Endothelial cell of umbilical vein (primary cell): ENCODE measurements around the gene AS3MT. TPM values are rescaled to one million over a fixed set of nuclear protein-coding genes. Genes with fewer than 3 reads are reported as not detected.

Experiments
- BruUV-seq: library from RNA; stranded (reverse); fragments of 400-500 nt; replicated peaks from 2 replicates; lab custom pipeline; 2021; lab: Mats Ljungman, UMichigan
- CTCF ChIA-PET: fragments of 300-600, 350-600 bp; sonication (Branson Sonifier 250); formaldehyde crosslinking; loops from one replicate; lab custom pipeline; 2021; ENCODE audit warnings: antibody characterized with exemption, inconsistent platforms; lab: Charles Lee
- POLR2A ChIA-PET: fragments of 300-600, 350-600 bp; sonication (Branson Sonifier 250); formaldehyde crosslinking; loops from one replicate; lab custom pipeline; 2021; ENCODE audit warnings: antibody characterized with exemption, inconsistent platforms; lab: Charles Lee
- DNase-seq: peaks from one replicate; pipeline ENCODE4 v3.0.0-alpha.2; 2011; ENCODE audit warnings: low read depth, low spot score
- FAIRE-seq: peaks from 2 replicates; lab custom pipeline; 2011; peaks lifted over from hg19 to GRCh38; lab: Jason Lieb, UNC
- H2AFZ ChIP-seq: 2 replicates; pipeline ENCODE4 v1.6.0; 2012; ENCODE audit warnings: low read depth, low read length, control low read depth, inconsistent platforms
- H3K27ac ChIP-seq: 2 replicates; pipeline ENCODE4 v1.5.1; 2011; ENCODE audit warnings: low read depth, mild to moderate bottlenecking, control low read depth, low read length, moderate library complexity; ENCODE audit not compliant: insufficient read depth
- H3K27me3 ChIP-seq, 2 experiments: 2 replicates each; pipeline versions ENCODE4 v1.6.0 to v1.6.1; 2011; ENCODE audit warnings: low read length in 2 of 2, mixed read lengths in 1 of 2; ENCODE audit not compliant: control insufficient read depth in 2 of 2, insufficient read depth in 2 of 2
- H3K36me3 ChIP-seq, 2 experiments: 2 replicates in 1 of 2; 3 replicates in 1 of 2; pipeline ENCODE4 v1.5.1; 2011; ENCODE audit warnings: low read length in 2 of 2, mild to moderate bottlenecking in 1 of 2, moderate library complexity in 1 of 2; ENCODE audit not compliant: control insufficient read depth in 2 of 2, insufficient read depth in 2 of 2; ENCODE audit errors: extremely low read depth in 1 of 2
- H3K4me1 ChIP-seq: 3 replicates; pipeline ENCODE4 v1.5.1; 2011; ENCODE audit warnings: mild to moderate bottlenecking, low read length; ENCODE audit not compliant: control insufficient read depth, insufficient read depth; ENCODE audit errors: extremely low read depth
- H3K4me2 ChIP-seq: 2 replicates; pipeline ENCODE4 v1.6.1; 2011; ENCODE audit warnings: low read length, control low read depth, mixed read lengths; ENCODE audit not compliant: insufficient read depth
- H3K4me3 ChIP-seq, 3 experiments: fragments of 200-600 bp in 1 of 3; sonication (generic), shearing (Covaris generic) in 1 of 3; replicated peaks in 1 of 3; 2 replicates each; pipeline ENCODE4 v1.5.1; 2011 to 2016; ENCODE audit warnings: control low read depth in 3 of 3, low read length in 3 of 3, mild to moderate bottlenecking in 2 of 3, inconsistent platforms in 1 of 3, low read depth in 1 of 3, moderate library complexity in 1 of 3; ENCODE audit not compliant: insufficient read depth in 1 of 3
- H3K79me2 ChIP-seq: 2 replicates; pipeline ENCODE4 v1.6.0; 2012; ENCODE audit warnings: low read length, inconsistent platforms; ENCODE audit not compliant: control insufficient read depth, insufficient read depth
- H3K9ac ChIP-seq: replicated peaks from 2 replicates; pipeline ENCODE3; 2011; ENCODE audit warnings: low read length, control low read depth; ENCODE audit not compliant: insufficient read depth; ENCODE audit errors: extremely low read depth
- H3K9me1 ChIP-seq: replicated peaks from 3 replicates; pipeline ENCODE4 v1.6.0; 2011; ENCODE audit warnings: mild to moderate bottlenecking, low read length; ENCODE audit not compliant: control insufficient read depth, insufficient read depth; ENCODE audit errors: extremely low read depth
- H3K9me3 ChIP-seq: replicated peaks from 2 replicates; pipeline ENCODE4 v1.5.1; 2012; ENCODE audit warnings: low read length, inconsistent platforms; ENCODE audit not compliant: control insufficient read depth, insufficient read depth
- H4K20me1 ChIP-seq: replicated peaks from 2 replicates; pipeline ENCODE3; 2011; ENCODE audit warnings: mild to moderate bottlenecking, low read length; ENCODE audit not compliant: control insufficient read depth, insufficient read depth; ENCODE audit errors: extremely low read depth
- EZH2 ChIP-seq: IDR thresholded peaks from 2 replicates; pipeline ENCODE4 v1.6.1; 2012; ENCODE audit warnings: borderline replicate concordance, low read depth, mild to moderate bottlenecking, moderate library complexity, low read length, inconsistent platforms; ENCODE audit not compliant: severe bottlenecking
- GATA2 ChIP-seq: IDR thresholded peaks from 2 replicates; pipeline ENCODE4 v1.7.0; 2011; ENCODE audit warnings: low read depth, mild to moderate bottlenecking, moderate library complexity, mixed read lengths, low read length; ENCODE audit not compliant: insufficient read length, insufficient read depth
- JUN ChIP-seq: IDR thresholded peaks from 2 replicates; pipeline ENCODE4 v1.6.1; 2011; ENCODE audit warnings: borderline replicate concordance, low read depth; ENCODE audit not compliant: insufficient read length, insufficient read depth
- POLR2A ChIP-seq: IDR thresholded peaks from 2 replicates; pipeline ENCODE4 v1.6.1; 2012; ENCODE audit warnings: low read depth, mild to moderate bottlenecking, control low read depth, low read length
- POLR2AphosphoS5 ChIP-seq: IDR thresholded peaks from 2 replicates; pipeline ENCODE4 v1.6.1; 2012; ENCODE audit warnings: low read depth, mild to moderate bottlenecking, control low read depth, low read length, moderate library complexity; ENCODE audit not compliant: insufficient read depth
- dilution Hi-C: fragments of 300-500 bp; cut with MboI; formaldehyde crosslinking; loops from one replicate; pipeline ENCODE4 v1.15.0; 2019; ENCODE audit warnings: low sequenced_read_pairs; ENCODE audit not compliant: extremely low pct_ligation_motif_present
- intact Hi-C: fragments of 100-400 bp; cut with micrococcal nuclease; formaldehyde crosslinking; loops from one replicate; pipeline ENCODE4 v1.10.0; 2022
- polyA plus RNA-seq, 4 experiments: library from polyadenylated mRNA; depleted of rRNA in 3 of 4; stranded (reverse) in 3 of 4; unstranded in 1 of 4; fragments of >200 nt; gene quantifications; 2 replicates each; pipeline versions ENCODE4 v1.2.1 to v1.2.3, GENCODE V29; 2011 to 2012; ENCODE audit warnings: missing spikeins in 1 of 4
- total RNA-seq: library from RNA; stranded (reverse); gene quantifications from 2 replicates; pipeline ENCODE4 v1.2.3, GENCODE V29; 2021
- TF ChIP-seq, protein P1 (sequence below), 2 donors: IDR thresholded peaks; 1 replicate in 1 of 2; 2 replicates in 1 of 2; pipeline ENCODE4 v1.5.1; 2011; ENCODE audit warnings: low read length in 2 of 2, mild to moderate bottlenecking in 2 of 2, moderate library complexity in 2 of 2, control low read depth in 1 of 2, inconsistent platforms in 1 of 2, low read depth in 1 of 2; ENCODE audit not compliant: insufficient read depth in 1 of 2; ENCODE audit errors: extremely low read depth in 1 of 2
- TF ChIP-seq, protein P2 (sequence below): IDR thresholded peaks from 2 replicates; pipeline ENCODE4 v1.6.1; 2011; ENCODE audit not compliant: insufficient read depth, insufficient read length

The AS3MT gene
- total and polyA plus RNA-seq, 2 donors (not counting 3 experiments of a cell fraction or from before 2014, with no cell fraction given) = 1.0 TPM; not detected in 1

DNA sequence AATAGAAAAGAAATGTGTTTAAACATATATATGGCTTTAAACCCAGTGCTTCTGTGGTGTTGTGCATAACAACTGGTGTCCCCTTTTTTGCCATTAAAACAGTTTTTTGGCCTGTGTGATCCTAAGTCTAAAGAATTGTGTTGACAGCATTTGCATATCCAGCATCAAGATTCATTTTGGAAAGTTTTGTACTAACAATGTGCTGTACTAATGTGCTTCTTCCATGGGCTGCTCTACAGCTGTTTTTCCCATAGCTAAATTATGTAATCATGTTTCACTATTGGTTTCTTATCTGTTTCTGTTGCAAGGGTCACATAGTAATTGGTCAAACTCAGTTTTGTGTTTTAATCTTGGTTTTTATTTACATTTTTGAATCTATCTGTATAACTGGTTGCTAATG, 54.3 kb downstream of the AS3MT start:
- H4K20me1 ChIP-seq = no peaks in the 10 kb centered on the region
- ChIA-PET POLR2A (no interaction called here), CTCF (interaction anchor here (1.1 to 3.0 kb wide), 2 partner anchors 22 to 321 kb away, joined by 5 to 13 read pairs; no protein-coding TSS in a partner anchor)
- no TSS peak for BruUV-seq
- H3K27ac ChIP-seq = no peak overlapping the region
- no peak overlapping the region for H3K4me3 ChIP-seq
- dilution Hi-C loops (no loop called here), intact Hi-C loops (no loop called here)
- peaks cover 10 to 13% of the 10 kb centered on the region in 2 experiments for H3K27me3 ChIP-seq
- H3K9me3 ChIP-seq = no peaks in the 10 kb centered on the region
- FAIRE-seq (no peak), DNase-seq (no peak)
- no peaks in the 10 kb centered on the region for H3K36me3 ChIP-seq
- peaks cover 3% of the 10 kb centered on the region for H3K4me1 ChIP-seq
- H2AFZ ChIP-seq = no peak overlapping the region
- no peak overlapping the region for H3K4me2 ChIP-seq
- no peaks in the 10 kb centered on the region for H3K79me2 ChIP-seq
- H3K9me1 ChIP-seq = no peaks in the 10 kb centered on the region
- TF ChIP-seq, protein P1, sequence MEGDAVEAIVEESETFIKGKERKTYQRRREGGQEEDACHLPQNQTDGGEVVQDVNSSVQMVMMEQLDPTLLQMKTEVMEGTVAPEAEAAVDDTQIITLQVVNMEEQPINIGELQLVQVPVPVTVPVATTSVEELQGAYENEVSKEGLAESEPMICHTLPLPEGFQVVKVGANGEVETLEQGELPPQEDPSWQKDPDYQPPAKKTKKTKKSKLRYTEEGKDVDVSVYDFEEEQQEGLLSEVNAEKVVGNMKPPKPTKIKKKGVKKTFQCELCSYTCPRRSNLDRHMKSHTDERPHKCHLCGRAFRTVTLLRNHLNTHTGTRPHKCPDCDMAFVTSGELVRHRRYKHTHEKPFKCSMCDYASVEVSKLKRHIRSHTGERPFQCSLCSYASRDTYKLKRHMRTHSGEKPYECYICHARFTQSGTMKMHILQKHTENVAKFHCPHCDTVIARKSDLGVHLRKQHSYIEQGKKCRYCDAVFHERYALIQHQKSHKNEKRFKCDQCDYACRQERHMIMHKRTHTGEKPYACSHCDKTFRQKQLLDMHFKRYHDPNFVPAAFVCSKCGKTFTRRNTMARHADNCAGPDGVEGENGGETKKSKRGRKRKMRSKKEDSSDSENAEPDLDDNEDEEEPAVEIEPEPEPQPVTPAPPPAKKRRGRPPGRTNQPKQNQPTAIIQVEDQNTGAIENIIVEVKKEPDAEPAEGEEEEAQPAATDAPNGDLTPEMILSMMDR (IDR thresholded peaks at IDR 0.05; ENCODE audit: extremely low read depth in 1 of 2, insufficient read depth in 1 of 2, low read depth in 1 of 2, low read length in 2 of 2) = no peak
- no peak for TF ChIP-seq POLR2A
- TF ChIP-seq EZH2 = no peak
- TF ChIP-seq, protein P2, sequence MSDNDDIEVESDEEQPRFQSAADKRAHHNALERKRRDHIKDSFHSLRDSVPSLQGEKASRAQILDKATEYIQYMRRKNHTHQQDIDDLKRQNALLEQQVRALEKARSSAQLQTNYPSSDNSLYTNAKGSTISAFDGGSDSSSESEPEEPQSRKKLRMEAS = no peak
- TF ChIP-seq POLR2AphosphoS5 = no peak
- TF ChIP-seq GATA2 = no peak
- TF ChIP-seq JUN = no peak
- H3K9ac ChIP-seq = no peak overlapping the region
